ENCODE results near the gene KCNK5. TPM values are rescaled to one million over a fixed set of nuclear protein-coding genes. Genes with fewer than 3 reads are reported as not detected.

Gene KCNK5
- total and polyA plus RNA-seq, 2 donors (not counting 3 experiments of a cell fraction or from before 2014, with no cell fraction given): not detected

DNA sequence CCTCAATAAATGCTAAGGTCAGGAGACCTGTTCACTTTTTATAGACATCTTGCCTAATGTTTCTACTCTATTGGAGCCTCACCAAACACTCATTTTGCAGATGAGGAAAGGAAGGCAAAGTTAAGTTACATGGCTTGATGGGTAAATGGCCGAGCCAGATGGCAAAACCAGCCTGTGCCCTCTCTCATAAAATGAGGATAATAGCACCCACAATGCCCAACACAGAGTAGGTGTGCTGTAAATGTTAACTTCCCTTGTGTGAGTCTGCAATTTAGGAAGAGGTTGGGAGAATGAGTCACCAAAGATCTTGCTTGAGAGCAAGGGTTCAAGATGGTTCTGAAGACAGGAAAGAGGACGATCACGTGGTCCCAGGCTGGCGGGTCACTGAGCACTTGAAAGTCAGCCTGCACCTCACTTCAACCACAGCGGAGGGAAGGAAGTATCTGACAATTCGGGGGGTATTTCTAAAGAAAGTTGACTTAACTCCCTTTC is 3.3 kb downstream of the KCNK5 start:
- no peaks in the 10 kb centered on the region for H3K36me3 ChIP-seq (ENCODE audit: control insufficient read depth in 2 of 2, extremely low read depth in 1 of 2, insufficient read depth in 2 of 2, low read length in 2 of 2)
- POLR2A ChIA-PET: no interaction called here
- no peak overlapping the region for H2AFZ ChIP-seq (ENCODE audit: low read depth, low read length)
- H4K20me1 ChIP-seq (replicated peaks; ENCODE audit: control insufficient read depth, extremely low read depth, insufficient read depth, low read length): no peaks in the 10 kb centered on the region
- H3K4me2 ChIP-seq (ENCODE audit: insufficient read depth, low read length): no peak overlapping the region
- H3K27me3 ChIP-seq (ENCODE audit: control insufficient read depth in 2 of 2, insufficient read depth in 2 of 2, low read length in 2 of 2): peaks cover 13 to 23% of the 10 kb centered on the region in 2 experiments
- H3K27ac ChIP-seq (ENCODE audit: insufficient read depth, low read depth, low read length): no peak overlapping the region
- no peaks in the 10 kb centered on the region for H3K79me2 ChIP-seq (ENCODE audit: control insufficient read depth, insufficient read depth, low read length)
- no peak overlapping the region for H3K9ac ChIP-seq (replicated peaks; ENCODE audit: extremely low read depth, insufficient read depth, low read length)
- CTCF ChIA-PET: no interaction called here
- DNase-seq (ENCODE audit: low read depth, low spot score) (no peak), FAIRE-seq (no peak)
- intact Hi-C loops (cut with micrococcal nuclease) (no loop called here), dilution Hi-C loops (cut with MboI; ENCODE audit: extremely low pct_ligation_motif_present, low sequenced_read_pairs) (no loop called here)
- H3K9me1 ChIP-seq (replicated peaks; ENCODE audit: control insufficient read depth, extremely low read depth, insufficient read depth, low read length): no peaks in the 10 kb centered on the region
- H3K4me3 ChIP-seq (replicated peaks in 1 of 3; ENCODE audit: insufficient read depth in 1 of 3, low read depth in 1 of 3, low read length in 3 of 3): no peak overlapping the region
- no peaks in the 10 kb centered on the region for H3K4me1 ChIP-seq (ENCODE audit: control insufficient read depth, extremely low read depth, insufficient read depth, low read length)
- no peaks in the 10 kb centered on the region for H3K9me3 ChIP-seq (replicated peaks; ENCODE audit: control insufficient read depth, insufficient read depth, low read length)
- TF ChIP-seq POLR2A (IDR thresholded peaks at IDR 0.05; ENCODE audit: low read depth, low read length) (no peak), POLR2AphosphoS5 (IDR thresholded peaks at IDR 0.05; ENCODE audit: insufficient read depth, low read depth, low read length) (no peak), GATA2 (IDR thresholded peaks at IDR 0.05; ENCODE audit: insufficient read depth, insufficient read length, low read depth, low read length) (no peak), JUN (IDR thresholded peaks at IDR 0.05; ENCODE audit: borderline replicate concordance, insufficient read depth, insufficient read length, low read depth) (no peak), EZH2 (IDR thresholded peaks at IDR 0.05; ENCODE audit: borderline replicate concordance, low read depth, low read length, severe bottlenecking) (no peak), MYC (IDR thresholded peaks at IDR 0.05; ENCODE audit: low read depth, low read length) (no peak), FOS (IDR thresholded peaks at IDR 0.05; ENCODE audit: borderline replicate concordance, insufficient read depth, low read length) (no peak)
- TF ChIP-seq, protein P1, sequence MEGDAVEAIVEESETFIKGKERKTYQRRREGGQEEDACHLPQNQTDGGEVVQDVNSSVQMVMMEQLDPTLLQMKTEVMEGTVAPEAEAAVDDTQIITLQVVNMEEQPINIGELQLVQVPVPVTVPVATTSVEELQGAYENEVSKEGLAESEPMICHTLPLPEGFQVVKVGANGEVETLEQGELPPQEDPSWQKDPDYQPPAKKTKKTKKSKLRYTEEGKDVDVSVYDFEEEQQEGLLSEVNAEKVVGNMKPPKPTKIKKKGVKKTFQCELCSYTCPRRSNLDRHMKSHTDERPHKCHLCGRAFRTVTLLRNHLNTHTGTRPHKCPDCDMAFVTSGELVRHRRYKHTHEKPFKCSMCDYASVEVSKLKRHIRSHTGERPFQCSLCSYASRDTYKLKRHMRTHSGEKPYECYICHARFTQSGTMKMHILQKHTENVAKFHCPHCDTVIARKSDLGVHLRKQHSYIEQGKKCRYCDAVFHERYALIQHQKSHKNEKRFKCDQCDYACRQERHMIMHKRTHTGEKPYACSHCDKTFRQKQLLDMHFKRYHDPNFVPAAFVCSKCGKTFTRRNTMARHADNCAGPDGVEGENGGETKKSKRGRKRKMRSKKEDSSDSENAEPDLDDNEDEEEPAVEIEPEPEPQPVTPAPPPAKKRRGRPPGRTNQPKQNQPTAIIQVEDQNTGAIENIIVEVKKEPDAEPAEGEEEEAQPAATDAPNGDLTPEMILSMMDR (IDR thresholded peaks at IDR 0.05; ENCODE audit: extremely low read depth in 1 of 2, insufficient read depth in 1 of 2, low read depth in 1 of 2, low read length in 2 of 2): no peak
- TF ChIP-seq, protein P2, sequence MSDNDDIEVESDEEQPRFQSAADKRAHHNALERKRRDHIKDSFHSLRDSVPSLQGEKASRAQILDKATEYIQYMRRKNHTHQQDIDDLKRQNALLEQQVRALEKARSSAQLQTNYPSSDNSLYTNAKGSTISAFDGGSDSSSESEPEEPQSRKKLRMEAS (IDR thresholded peaks at IDR 0.05; ENCODE audit: insufficient read depth, insufficient read length): no peak
- BruUV-seq (replicated peaks): no TSS peak
